Bronchial epithelial cell (primary cell): ENCODE results near the gene MEIKIN. TPM values are rescaled to one million over a fixed set of nuclear protein-coding genes. Genes with fewer than 3 reads are reported as not detected.

ENCODE experiments used
- DNase-seq: peaks from one replicate; pipeline ENCODE4 v3.0.0-alpha.2; 2010; ENCODE audit warnings: low read depth
- FAIRE-seq: peaks from 2 replicates; lab custom pipeline; 2011; peaks lifted over from hg19 to GRCh38; lab: Jason Lieb, UNC
- H3K27me3 ChIP-seq: 2 replicates; pipeline ENCODE4 v1.5.1; 2011; ENCODE audit warnings: low read length; ENCODE audit not compliant: control insufficient read depth, insufficient read depth
- H3K36me3 ChIP-seq: 2 replicates; pipeline ENCODE4 v1.5.1; 2011; ENCODE audit warnings: low read length; ENCODE audit not compliant: control insufficient read depth, insufficient read depth
- H3K4me3 ChIP-seq: 2 replicates; pipeline ENCODE4 v1.5.1; 2011; ENCODE audit warnings: mild to moderate bottlenecking, low read depth, low read length, control low read depth
- total RNA-seq: library from RNA; depleted of rRNA; stranded (reverse); fragments of >200 nt; gene quantifications from 2 replicates; pipeline ENCODE4 v1.2.1, GENCODE V29; 2014
- TF ChIP-seq, protein P1 (sequence below): IDR thresholded peaks from 2 replicates; pipeline ENCODE4 v1.5.1; 2011; ENCODE audit warnings: mild to moderate bottlenecking, moderate library complexity, low read length, control low read depth, inconsistent platforms; ENCODE audit not compliant: insufficient read depth, severe bottlenecking

The MEIKIN gene
- total RNA-seq, 1 donor from 2014 or later: not detected

DNA sequence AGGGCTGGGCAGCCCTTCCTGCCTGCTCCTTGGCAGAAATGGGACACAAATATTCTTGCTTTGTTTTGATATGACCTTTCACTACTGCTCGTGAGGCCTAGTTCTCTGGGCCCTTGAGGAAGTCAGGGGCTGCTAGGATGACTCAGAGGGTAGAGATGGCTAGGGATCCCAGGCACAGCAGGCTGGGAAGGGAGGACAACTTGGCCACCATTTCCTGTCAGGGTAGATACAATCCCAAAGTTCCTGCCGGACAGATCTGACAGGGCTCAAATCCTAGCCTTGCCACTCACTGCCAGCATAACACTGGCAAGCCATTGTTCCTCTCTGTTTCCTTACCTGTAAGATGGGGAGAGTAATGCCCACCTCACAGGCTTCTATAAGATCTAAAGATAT, 31.7 kb upstream of the MEIKIN start:
- H3K27me3 ChIP-seq: no peaks in the 10 kb centered on the region
- DNase-seq: no peak
- no peak for FAIRE-seq
- no peak overlapping the region for H3K4me3 ChIP-seq
- no peaks in the 10 kb centered on the region for H3K36me3 ChIP-seq
- TF ChIP-seq, protein P1, sequence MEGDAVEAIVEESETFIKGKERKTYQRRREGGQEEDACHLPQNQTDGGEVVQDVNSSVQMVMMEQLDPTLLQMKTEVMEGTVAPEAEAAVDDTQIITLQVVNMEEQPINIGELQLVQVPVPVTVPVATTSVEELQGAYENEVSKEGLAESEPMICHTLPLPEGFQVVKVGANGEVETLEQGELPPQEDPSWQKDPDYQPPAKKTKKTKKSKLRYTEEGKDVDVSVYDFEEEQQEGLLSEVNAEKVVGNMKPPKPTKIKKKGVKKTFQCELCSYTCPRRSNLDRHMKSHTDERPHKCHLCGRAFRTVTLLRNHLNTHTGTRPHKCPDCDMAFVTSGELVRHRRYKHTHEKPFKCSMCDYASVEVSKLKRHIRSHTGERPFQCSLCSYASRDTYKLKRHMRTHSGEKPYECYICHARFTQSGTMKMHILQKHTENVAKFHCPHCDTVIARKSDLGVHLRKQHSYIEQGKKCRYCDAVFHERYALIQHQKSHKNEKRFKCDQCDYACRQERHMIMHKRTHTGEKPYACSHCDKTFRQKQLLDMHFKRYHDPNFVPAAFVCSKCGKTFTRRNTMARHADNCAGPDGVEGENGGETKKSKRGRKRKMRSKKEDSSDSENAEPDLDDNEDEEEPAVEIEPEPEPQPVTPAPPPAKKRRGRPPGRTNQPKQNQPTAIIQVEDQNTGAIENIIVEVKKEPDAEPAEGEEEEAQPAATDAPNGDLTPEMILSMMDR: no peak

DNA sequence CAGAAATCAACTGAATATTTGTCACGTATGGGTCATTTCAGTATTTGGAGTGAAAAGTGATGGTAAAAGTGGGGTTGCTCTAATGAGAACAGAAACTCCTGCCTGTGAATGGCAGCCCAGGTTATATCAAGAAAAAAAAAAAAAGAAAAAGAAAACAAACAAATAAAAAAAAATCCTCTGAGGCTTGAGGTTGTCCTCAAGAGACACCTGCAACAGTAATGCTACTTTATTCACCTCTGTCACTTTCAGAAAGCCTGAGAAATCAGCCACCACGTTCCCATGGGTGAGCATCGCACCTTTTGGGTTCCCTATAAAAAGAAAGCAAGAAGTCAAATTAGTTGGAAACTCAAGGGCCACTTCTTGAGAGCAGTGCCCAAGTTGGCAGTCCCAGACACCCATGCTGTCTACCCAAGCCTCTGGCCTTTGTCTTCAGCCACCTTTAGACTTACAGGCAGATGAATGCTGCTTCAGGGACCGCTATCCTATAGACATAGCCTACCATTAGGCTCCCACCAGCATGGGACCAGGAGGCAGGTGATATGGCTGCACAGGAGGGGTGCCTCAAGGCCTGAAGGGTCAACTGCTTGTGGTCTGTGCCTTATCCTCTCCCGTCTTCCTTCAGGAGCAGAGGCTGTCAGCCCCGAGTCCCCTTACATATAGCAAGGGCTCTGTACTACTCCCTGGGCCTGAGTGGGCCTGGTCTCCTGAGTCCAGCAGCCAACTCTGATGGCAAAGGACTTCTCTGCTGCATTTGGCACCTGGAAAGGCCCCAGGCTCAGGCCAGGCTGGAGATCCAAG, 31.1 kb upstream of the MEIKIN start:
- H3K27me3 ChIP-seq: no peaks in the 10 kb centered on the region
- no peak for DNase-seq
- no peak overlapping the region for H3K4me3 ChIP-seq
- no peak for FAIRE-seq
- TF ChIP-seq, protein P1: no peak
- H3K36me3 ChIP-seq: no peaks in the 10 kb centered on the region

DNA sequence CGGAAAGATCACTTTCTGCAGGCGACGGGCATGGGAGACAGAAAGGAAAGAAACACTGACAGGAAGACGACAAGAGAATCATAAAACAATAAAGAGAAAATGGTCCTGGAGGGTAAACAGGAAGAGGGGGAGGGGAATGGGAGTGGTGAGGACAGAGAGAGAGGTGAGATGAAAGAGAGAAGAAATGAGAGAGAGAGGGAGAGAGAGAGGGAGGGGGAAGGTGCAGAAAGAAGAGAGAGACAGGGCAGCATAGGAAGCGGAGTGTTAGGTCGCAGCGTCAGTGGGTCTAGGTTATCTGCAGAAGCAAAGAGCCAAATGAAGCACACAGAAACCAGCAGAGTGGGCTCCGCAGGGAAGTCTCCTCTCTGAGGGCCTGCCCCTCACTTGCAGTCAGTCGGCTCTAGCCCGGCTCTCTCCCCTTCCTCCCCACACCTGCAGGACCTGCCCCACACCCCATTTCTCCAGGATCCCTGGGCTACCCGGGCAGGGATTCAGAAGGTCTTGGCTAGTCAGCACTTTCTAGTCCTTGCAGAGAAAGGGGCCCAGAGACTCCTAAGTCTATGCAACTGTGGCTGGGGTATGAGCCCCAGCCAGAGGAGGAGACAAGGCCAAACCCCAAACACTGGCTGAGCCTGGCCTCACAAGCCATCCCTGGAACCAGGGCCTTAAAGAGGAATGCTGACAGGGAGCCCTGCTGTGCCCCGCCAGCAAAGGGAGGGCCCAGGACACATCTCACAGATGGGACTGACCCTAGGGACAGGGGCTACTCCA, 29.7 kb upstream of the MEIKIN start:
- Histone ChIP-seq H3K4me3 (no peak overlapping the region), H3K27me3 (no peaks in the 10 kb centered on the region), H3K36me3 (no peaks in the 10 kb centered on the region)
- no peak for FAIRE-seq
- no peak for DNase-seq
- TF ChIP-seq, protein P1: no peak

DNA sequence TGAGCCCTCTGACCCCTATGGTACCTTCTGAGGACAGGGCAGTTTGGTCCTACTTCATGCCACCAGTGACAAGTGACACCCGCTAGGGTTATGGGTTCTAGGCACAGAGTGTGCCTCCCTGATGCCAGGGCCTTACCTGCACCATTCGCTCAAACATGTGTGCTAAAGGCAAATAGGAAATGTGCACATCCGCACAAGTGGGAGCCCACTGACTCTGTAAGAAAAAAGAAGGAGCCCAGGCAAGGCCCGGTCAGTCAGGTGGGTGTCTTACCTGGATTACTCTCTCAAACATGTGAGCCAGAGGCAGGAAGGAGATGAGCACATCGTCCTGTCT, 29.1 kb upstream of the MEIKIN start:
- no peak for DNase-seq
- H3K27me3 ChIP-seq: no peaks in the 10 kb centered on the region
- TF ChIP-seq, protein P1: no peak
- no peaks in the 10 kb centered on the region for H3K36me3 ChIP-seq
- no peak overlapping the region for H3K4me3 ChIP-seq
- no peak for FAIRE-seq

DNA sequence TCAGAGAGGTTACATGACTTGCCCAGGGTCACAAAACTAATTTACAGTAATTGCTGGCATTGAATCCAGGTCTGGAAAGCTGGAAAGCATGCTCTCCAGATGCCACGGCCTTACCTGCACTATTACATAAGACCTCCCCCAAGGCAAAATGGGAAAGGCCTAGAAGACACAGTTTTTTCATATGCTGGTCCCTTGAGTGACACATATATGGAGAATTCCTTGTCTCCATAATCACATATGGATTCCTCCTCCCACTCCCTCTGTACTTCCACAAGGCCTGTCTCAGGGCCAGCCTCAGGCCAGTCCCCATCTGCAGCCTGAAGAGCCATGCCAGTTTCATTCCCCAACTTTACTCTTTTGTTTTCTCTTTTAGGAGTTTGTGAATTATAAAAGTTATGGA, 28.6 kb upstream of the MEIKIN start:
- no peak for FAIRE-seq
- TF ChIP-seq, protein P1: no peak
- DNase-seq: no peak
- Histone ChIP-seq H3K27me3 (no peaks in the 10 kb centered on the region), H3K36me3 (no peaks in the 10 kb centered on the region), H3K4me3 (no peak overlapping the region)
